LNCaP clone FGC (cell line): ENCODE data around the gene NANOS1.

Source experiments
- DNase-seq: peaks from one replicate; pipeline ENCODE4 v3.0.0-alpha.2; 2011; ENCODE audit warnings: low read depth
- H3K4me3 ChIP-seq: 2 replicates; pipeline ENCODE4 v1.5.1; 2011; ENCODE audit warnings: mild to moderate bottlenecking, low read depth, low read length, control low read depth
- TF ChIP-seq, protein P1 (sequence below): IDR thresholded peaks from 2 replicates; pipeline ENCODE4 v1.5.1; 2012; ENCODE audit warnings: mild to moderate bottlenecking; ENCODE audit not compliant: control insufficient read depth, insufficient read depth; ENCODE audit errors: extremely low read depth

NANOS1 gene

DNA sequence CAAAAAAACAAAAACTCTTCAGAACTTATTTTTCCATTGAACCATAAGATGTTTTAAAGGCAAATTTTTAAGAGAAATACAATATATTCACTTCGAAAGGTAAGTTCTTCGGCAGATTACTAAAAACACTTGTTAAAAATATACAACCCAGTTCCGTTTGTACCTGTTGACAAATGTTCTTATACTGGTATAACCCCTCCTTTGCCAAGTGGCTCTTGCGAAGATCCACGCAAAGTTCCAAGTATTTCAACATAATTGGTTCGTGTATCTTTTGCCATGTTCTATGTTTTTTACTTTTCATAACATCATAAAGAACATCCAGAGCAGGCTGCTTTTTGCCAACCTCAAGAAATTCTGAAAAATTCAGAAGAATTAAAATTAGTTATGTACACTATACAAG is 44.1 kb downstream of the NANOS1 start:
- no peak for DNase-seq
- TF ChIP-seq, protein P1, sequence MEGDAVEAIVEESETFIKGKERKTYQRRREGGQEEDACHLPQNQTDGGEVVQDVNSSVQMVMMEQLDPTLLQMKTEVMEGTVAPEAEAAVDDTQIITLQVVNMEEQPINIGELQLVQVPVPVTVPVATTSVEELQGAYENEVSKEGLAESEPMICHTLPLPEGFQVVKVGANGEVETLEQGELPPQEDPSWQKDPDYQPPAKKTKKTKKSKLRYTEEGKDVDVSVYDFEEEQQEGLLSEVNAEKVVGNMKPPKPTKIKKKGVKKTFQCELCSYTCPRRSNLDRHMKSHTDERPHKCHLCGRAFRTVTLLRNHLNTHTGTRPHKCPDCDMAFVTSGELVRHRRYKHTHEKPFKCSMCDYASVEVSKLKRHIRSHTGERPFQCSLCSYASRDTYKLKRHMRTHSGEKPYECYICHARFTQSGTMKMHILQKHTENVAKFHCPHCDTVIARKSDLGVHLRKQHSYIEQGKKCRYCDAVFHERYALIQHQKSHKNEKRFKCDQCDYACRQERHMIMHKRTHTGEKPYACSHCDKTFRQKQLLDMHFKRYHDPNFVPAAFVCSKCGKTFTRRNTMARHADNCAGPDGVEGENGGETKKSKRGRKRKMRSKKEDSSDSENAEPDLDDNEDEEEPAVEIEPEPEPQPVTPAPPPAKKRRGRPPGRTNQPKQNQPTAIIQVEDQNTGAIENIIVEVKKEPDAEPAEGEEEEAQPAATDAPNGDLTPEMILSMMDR = no peak
- H3K4me3 ChIP-seq = no peak overlapping the region

DNA sequence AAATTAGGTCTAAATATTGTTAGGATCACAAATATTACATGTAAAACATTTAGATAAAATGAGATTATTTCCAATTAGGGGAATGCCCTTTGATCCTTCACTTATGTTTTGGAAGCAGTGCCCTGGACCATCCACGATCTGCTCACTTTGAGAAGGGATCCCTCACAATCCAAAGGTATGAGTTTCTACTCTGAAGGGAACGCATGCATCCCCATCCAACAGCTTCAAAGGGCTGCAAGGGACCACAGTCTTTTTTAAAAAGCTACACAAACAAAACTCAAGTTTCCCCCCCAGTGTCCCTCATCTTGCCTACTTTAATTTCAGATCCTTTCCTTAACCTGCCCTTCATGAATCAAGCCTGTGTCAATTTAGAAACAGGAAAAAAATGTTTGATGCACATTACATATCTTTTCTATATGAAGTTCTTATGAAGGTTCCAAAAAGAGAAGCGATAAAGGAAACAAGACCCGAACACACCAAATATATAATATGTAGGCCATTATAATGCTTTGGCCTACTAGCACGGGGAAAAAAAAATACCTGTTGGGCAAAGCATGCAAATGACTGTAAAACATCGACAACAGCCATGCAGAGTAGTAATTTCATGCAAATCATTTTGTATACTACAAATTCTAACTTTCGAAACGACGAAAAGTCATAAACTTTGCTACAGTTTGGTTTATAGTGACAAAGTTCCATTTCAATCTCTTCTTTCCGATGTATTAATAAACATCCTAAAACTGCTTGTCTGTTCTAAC is 49.1 kb downstream of the NANOS1 start:
- no peak for DNase-seq
- H3K4me3 ChIP-seq = peak overlapping the region; percentile 73
- TF ChIP-seq, protein P1 = no peak

DNA sequence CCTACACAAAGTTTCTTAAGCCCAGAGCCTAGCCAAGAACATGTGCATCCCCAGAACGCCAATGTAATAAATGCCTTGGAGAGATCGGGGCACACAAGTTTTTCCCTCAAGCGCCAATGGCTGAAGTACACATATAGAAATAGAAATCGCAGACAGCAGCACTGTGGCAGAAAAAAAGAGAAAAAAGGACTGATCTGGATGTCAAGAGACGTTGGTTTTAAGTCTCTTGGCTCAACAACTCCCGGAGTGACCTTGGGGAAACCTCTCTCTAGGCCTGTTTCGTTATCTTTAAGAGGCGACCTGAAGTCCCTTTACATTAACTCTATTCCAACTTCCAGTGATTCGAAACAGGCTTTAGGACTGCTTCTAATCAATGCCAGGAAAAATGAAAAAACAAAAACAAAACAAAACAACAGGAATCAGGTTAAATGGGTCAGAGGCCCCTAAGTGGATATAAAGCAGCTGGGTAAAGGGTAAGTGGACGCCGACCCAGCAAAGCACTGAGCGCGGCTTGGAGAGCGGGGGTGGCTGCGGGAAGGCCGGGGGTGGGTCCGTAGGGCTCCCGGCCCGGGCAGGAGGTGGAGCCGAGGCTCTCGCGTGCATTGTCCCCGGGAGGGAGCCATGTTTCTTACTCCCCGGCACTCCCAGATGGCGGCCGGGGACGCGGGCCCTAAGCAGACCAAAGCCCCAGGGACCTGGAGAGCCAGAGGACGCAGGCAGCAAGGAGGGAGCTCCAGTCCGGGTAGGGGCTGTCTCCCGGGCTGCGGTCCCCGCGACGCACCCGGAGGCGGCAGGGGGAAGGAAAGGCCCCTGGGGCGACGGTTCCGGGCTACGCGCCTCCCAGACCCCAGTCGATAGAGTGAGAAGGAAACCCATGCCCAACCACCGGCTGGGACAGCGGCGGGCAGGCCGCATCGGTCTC is 50.3 kb downstream of the NANOS1 start:
- TF ChIP-seq, protein P1 = no peak
- DNase-seq = no peak
- peak overlapping the region; percentile 73 for H3K4me3 ChIP-seq

DNA sequence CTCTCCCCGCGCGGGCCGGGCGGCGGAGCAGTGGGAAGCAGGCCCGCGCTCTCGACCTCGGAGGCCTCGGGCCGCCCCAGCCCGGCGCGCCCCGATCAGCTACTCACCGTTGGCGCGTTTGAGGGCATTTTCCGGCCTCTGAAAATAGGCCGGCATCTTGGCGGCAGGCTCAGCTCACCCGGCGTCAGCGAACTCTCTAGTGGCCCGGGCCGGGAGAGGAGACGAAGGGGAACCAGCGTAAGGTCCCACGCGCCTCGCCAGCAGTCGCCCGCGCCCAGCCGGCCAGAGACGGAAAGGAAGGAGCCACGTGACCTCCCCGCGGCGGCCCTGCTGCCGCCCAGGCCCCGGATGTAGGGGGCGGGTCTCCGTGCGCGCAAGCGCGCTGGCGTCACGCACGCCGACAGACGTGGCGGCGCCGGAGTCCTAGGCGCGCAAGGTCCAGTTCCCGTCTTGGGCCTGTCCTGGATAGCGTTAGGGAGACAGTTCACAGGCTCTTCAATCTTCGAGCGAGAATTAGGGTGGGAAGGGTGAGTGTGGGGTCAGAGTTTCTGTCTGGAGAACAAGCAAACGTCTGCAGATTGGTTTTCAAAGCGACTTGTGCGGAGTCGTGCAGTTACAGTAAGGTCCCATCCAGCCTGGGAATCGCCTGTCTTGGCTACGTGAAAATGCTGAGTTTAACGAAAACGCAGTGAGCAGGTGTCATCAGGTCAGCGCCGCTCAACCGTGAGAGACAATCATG is 51.2 kb downstream of the NANOS1 start, which contains the start of gene EIF3A:
TSS of gene EIF3A (minus strand) at position 297 of the 739 bp plus-strand sequence. CDS start at position 156, 141 bp downstream.
- TF ChIP-seq, protein P1 = no peak
- H3K4me3 ChIP-seq = peak within 1 kb of the TSS; percentile 73
- DNase-seq = peak; percentile 77
